ENCODE measurements around the gene ENTHD1.
"Not testable (repeated sequence)": the region's sequence is repeated elsewhere in the genome, so short reads cannot be mapped to it uniquely, and the experiment has no call there.

The ENTHD1 gene

GRCh38 chr22:39739338-39740027 lies 154.1 kb downstream of the ENTHD1 start:
- DNase-seq: no peak
- intact Hi-C loops (cut with DNase I): no loop called here

GRCh38 chr22:39738746-39739145 lies 154.8 kb downstream of the ENTHD1 start:
- intact Hi-C loops (cut with DNase I): no loop called here

GRCh38 chr22:39735776-39736175 lies 157.8 kb downstream of the ENTHD1 start:
- intact Hi-C loops (cut with DNase I): no loop called here
- DNase-seq: no peak

More at GRCh38 chr22:39738746-39739145, 154.8 kb downstream of the ENTHD1 start:
- no peak for DNase-seq

GRCh38 chr22:39734866-39735265 lies 158.7 kb downstream of the ENTHD1 start:
- intact Hi-C loops (cut with DNase I): no loop called here
- DNase-seq: no peak

- DNase-seq; intact Hi-C loops (cut with DNase I): not testable (repeated sequence)
Observed at GRCh38 chr22:39734046-39734445, 159.5 kb downstream of the ENTHD1 start.

- intact Hi-C loops (cut with DNase I): no loop called here
Observed at GRCh38 chr22:39733191-39733590, 160.4 kb downstream of the ENTHD1 start.

GRCh38 chr22:39732625-39733024 lies 160.9 kb downstream of the ENTHD1 start:
- intact Hi-C loops (cut with DNase I): no loop called here
- no peak for DNase-seq

More at GRCh38 chr22:39733191-39733590, 160.4 kb downstream of the ENTHD1 start:
- no peak for DNase-seq

GRCh38 chr22:39731881-39732555 lies 161.5 kb downstream of the ENTHD1 start:
- intact Hi-C loops (cut with DNase I): no loop called here
- no peak for DNase-seq

- DNase-seq: no peak
- intact Hi-C loops (cut with DNase I): no loop called here
Observed at GRCh38 chr22:39731481-39731880, 162.1 kb downstream of the ENTHD1 start.

GRCh38 chr22:39729141-39729934 lies 164.2 kb downstream of the ENTHD1 start:
- intact Hi-C loops (cut with DNase I): no loop called here
- no peak for DNase-seq

GRCh38 chr22:39728236-39728860 lies 165.2 kb downstream of the ENTHD1 start:
- no peak for DNase-seq

GRCh38 chr22:39727541-39727940 lies 166.0 kb downstream of the ENTHD1 start:
- intact Hi-C loops (cut with DNase I): no loop called here
- no peak for DNase-seq

More at GRCh38 chr22:39728236-39728860, 165.2 kb downstream of the ENTHD1 start:
- intact Hi-C loops (cut with DNase I): no loop called here

- peak in 2 of 10 donors; percentile 27 to 59 for DNase-seq
- intact Hi-C loops (cut with DNase I): no loop called here
Observed at GRCh38 chr22:39725351-39726035, 168.1 kb downstream of the ENTHD1 start.

GRCh38 chr22:39724857-39725256 lies 168.7 kb downstream of the ENTHD1 start:
- intact Hi-C loops (cut with DNase I): no loop called here

GRCh38 chr22:39724390-39724789 lies 169.2 kb downstream of the ENTHD1 start:
- intact Hi-C loops (cut with DNase I): no loop called here
- peak in 1 of 10 donors; percentile 28 for DNase-seq

More at GRCh38 chr22:39724857-39725256, 168.7 kb downstream of the ENTHD1 start:
- DNase-seq: peak in 2 of 10 donors; percentile 56 to 71

GRCh38 chr22:39723899-39724351 lies 169.6 kb downstream of the ENTHD1 start:
- intact Hi-C loops (cut with DNase I): no loop called here
- peak in 2 of 10 donors; percentile 60 to 81 for DNase-seq

GRCh38 chr22:39723463-39723862 lies 170.1 kb downstream of the ENTHD1 start:
- DNase-seq: peak in 1 of 10 donors; percentile 52
- intact Hi-C loops (cut with DNase I): no loop called here

- intact Hi-C loops (cut with DNase I): no loop called here
- DNase-seq: peak in 1 of 10 donors; percentile 28
Observed at GRCh38 chr22:39722501-39722900, 171.1 kb downstream of the ENTHD1 start.

GRCh38 chr22:39722032-39722325 lies 171.6 kb downstream of the ENTHD1 start:
- intact Hi-C loops (cut with DNase I): no loop called here
- peak in 1 of 10 donors; percentile 55 for DNase-seq

Measured in posterior cingulate gyrus (tissue), 11 donors.